HG03060 (cell line): ENCODE data around the gene GARIN5B.

ENCODE experiments used
- ATAC-seq: cut with Tn5 transposase; IDR thresholded peaks from one replicate; pipeline ENCODE4 v1.9.1; 2021; ENCODE audit warnings: low read depth, moderate number of reproducible peaks; ENCODE audit not compliant: unreplicated experiment

Gene GARIN5B

DNA sequence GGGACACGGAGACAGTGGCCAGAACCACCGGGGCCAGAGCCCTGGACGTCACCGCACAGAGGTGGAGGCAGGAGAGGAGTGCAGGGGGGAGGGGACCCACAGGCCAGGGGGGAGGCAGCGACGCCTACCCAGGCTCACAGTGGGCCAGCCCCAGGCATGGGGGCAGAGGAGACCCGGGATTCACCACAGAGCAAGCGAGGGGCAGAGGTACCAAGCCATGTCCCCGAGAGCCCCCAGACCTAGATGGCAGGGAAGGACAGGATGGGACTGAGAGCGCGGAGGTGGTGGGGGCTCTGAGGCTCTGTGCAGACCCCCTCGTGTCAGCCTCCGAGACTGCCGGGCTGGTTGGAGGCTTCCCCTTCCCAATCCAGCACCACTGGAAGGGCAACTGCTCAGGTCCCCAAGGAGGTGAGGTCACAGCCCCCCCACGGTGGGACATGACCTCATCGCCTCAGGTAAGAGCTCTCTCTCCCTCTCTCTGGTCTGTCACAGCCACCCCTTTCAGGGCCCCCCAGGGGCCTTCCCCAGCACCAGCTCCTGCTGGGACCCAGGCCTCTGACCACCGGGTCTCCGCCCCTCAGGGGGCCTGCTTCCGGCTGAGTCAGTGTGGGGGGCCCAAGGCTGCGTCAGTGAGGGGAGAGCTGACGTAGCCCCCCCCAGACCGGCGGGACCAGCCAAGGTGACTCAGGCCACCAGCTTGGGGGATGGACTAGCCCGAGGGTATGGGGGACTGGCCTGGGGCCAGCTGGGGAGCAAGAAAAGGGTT is 9.4 kb upstream of the GARIN5B start:
- no peak for ATAC-seq

DNA sequence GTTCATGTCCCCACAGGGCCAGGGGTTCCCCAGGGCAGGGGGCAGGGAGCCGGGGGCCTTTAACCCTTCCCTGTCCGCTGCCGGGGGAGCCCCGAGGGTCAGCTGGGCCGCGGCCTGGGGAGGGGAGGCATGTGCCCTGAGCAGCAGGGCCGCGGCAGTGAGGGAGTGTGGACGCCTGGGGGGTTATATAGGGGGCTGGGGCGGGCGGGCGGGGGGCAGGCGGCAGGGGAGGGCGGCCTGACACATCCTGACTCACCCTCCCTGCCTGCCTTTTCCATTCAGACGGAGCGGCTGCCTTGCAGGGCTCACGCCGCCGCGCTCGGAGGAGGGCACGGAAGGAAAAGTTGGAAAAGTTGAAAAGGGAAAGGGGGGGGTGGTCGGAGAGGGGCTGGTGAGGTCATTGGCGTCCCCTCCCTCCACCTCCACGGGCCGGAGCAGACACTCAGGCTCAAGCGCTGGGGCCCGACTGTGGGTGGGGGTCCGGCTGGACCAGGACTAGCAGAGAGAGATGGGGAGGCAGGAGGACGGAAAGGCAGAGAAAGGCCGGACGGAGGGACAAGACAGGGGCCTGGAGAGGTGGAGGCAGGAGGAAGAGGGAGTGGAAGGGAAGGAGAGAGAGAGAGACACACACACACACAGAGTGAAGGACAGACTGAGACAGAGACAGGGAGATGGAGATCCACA is 7.4 kb upstream of the GARIN5B start, which contains the start of gene IL11:
IL11 (minus strand) TSS at position 159 of the 684 bp plus-strand sequence; CDS start at position 6, 153 bp downstream.
- no peak for ATAC-seq

DNA sequence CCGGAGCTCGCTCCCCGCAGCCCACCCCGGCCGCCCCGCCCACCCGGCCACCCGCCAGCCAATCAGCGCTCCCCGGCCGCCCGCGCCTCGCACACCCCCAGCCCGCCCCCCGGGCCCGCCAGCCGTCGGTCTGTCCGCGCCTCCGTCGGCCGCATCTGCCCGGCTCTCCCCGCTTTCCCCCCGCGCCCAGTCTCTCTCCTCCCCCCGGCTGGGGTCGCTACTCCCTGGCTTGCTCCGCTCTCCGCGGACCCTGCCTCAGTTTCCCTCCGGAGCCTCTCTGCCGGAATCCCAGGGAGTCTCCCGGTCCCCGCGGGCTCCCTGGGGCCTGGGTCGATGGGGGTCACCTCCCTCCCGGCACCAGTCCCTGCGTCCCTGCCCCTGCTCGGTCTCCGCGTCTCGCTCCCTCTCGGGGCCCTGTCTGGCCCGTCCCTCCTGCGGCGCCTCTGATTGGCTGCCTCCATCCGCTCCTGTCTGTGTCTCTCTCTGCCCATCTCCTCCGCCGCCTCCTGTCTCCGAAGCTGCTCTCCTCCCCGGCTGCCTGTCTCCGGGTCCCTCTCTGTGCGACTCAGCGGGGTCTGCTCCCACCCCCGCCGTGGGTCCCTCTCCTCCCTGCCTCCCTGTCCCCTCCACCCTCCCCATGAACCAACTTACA is 6.7 kb upstream of the GARIN5B start:
- no peak for ATAC-seq

DNA sequence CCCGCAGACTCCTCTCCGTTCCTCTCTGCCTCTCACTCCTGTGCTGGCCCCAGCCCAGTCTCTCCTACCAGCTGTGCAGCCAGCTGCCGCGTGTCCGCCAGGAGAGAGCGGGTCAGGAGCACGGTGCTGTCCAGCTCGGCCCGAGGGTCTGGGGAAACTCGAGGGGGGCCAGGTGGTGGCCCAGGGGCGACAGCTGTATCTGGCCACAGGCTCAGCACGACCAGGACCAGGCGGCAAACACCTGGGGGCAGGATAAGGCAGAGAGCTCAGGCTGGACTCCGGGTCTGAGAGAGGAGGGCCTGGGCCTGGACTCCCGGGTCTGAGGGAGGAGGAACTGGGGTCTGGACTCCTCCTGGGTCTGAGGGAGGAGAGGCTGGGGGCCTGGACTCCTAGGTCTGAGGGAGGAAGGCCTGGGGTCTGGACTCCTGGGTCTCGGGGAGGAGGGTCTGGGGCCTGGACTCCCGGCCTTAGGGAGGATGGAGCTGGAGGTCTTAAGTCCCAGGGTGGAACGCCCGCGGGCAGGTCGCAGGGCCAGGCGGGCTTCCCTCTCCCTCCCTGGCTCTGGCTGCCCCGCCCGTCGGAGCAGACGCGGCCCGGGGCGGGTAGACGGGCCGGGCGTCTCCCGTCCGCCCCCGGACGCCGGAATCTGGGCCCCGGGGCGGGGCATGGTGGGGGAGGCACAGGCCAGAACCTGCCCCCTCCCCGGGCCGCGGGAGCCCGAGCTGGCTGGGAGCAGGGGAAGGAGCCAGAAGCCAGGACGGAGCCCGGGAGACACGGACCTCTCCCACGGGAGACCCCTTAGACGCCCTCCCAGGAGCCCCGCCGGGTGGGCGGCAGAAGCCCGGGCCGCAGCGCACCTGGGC is 5.9 kb upstream of the GARIN5B start:
- ATAC-seq: no peak

DNA sequence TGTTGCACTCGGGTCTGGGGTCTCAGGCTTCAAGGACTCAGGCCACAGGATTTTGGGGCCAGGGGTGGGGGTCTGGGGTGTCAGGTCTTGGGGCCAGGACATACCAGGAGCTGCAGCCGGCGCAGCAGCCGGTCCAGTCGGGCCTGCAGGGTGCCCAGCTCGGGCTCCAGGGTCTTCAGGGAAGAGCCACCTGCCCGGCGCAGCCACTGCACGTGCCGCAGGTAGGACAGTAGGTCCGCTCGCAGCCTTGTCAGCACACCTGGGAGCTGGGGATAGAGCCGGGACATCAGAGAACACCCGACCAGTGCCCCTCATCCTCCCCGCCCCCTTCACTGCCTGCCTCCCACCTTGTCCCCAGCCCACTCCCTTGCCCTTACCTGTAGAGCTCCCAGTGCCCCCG is 5.0 kb upstream of the GARIN5B start:
- ATAC-seq: no peak

DNA sequence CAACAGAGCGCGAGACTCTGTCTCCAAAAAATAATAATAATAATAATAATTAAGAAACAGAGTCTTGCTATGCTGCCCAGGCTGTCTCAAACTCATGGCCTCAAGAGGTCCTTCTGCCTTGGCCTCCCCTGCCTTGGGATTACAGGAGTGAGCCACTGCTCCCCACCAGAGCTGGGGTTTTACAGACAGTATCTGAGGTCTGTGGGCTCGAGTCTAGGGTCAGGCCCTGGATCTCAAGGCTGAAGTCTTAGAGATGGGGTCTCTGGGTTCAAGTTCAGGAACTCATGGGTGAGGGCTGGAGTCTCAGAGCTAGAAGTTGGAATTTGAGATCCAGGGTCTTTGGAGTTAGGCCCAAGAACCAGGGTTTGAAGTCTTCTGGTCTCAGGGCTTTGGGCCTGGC is 3.7 kb upstream of the GARIN5B start:
- no peak for ATAC-seq

GRCh38 chr19:55365964-55366363 is 2.9 kb upstream of the GARIN5B start:
- ATAC-seq: no peak

- ATAC-seq: no peak
These were observed 2.2 kb upstream of the GARIN5B start for GRCh38 chr19:55365245-55365644.

DNA sequence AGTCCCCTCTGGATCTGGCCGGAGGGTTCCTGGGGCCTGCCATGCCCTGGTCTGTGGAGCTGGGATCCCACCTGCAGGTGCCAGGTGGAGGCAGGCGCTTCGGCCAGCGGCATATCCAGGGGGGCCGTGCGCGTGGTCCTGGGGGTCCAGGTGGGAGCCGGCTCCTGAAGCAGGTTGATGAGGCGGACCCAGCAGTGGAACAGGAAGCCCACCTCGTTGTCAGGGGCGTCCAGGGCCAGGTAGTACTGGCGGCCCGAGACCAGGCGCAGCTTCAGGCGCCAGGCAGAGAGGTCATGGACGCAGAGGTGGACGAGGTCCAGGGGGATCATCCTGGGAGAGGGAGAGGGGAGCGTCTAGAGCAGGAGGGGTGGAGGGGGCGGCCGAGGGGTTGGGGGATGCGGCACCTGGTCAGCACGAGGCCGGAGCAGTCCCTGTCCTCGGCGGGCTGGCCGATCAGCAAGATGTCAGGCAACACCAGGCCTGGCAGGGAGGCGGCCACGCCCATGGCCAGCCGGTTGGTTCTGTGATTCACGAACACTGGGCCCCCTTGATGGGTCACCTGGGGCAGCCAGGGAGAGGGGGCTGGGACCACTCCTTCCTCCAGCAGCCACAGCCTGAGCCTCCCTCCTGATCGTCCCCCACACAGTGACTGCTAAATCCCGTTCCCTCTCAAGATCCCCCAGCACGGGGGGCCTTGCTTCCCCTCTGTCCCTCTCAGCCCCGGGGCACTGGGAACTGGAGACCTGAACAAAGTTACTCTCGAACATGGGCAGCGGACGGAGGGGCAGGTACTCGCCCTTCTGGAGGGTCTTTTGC is 678 bp downstream of the GARIN5B start:
- no peak for ATAC-seq

GRCh38 chr19:55360902-55361301 is 2.2 kb downstream of the GARIN5B start:
- no peak for ATAC-seq

- ATAC-seq: no peak
These were observed 3.8 kb downstream of the GARIN5B start for GRCh38 chr19:55358943-55359908.

- no peak for ATAC-seq
These were observed 4.6 kb downstream of the GARIN5B start for GRCh38 chr19:55358493-55358892.

GRCh38 chr19:55355213-55355821 is 7.7 kb downstream of the GARIN5B start:
- ATAC-seq: no peak

DNA sequence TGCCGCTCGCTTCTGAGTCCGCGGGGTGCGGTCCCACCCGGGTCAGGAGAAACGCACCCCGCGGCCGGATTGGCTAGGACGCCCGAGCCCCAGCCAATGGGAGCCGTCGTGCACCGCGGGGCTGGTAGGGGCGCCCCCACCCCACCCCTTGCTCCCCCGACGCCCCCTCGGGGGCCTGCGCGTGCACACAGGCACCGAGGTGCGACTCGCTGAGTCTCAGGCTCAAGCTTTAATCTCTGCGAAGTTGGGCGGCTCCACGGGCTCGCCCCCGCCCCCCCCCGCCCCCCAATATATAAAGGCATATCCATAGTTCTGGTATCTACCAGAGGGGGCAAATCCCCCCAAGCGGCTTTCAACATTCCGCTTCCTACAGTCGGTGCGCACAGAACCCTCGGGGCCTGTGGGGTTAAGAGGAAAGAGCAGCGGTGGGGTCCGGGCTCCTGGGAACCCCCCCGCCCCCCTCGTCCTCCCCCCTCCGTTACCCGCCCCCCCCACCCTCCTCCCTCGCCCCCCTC is 8.3 kb downstream of the GARIN5B start, which contains the start of gene COX6B2:
COX6B2 (minus strand) TSS at position 22 of the 515 bp plus-strand sequence. CDS start 198 bp downstream, outside the sequence.
- no peak for ATAC-seq

GRCh38 chr19:55353803-55354697 is 9.0 kb downstream of the GARIN5B start:
- no peak for ATAC-seq

GRCh38 chr19:55353356-55353802 is 9.7 kb downstream of the GARIN5B start:
- no peak for ATAC-seq
